Suprapubic skin (tissue), 4 donors: ENCODE data around the gene ACSS1. TPM values are rescaled to one million over a fixed set of nuclear protein-coding genes. Genes with fewer than 3 reads are reported as not detected.

ENCODE experiments used
- DNase-seq, 2 donors: peaks; one replicate each; pipeline ENCODE4 v3.0.0-alpha.2; 2019; ENCODE audit warnings: low spot score in 2 of 2
- H3K27ac ChIP-seq: fragments of 200-600 bp; sonication (generic); one replicate; pipeline ENCODE4 v1.5.1; 2019
- H3K27me3 ChIP-seq: fragments of 200-600 bp; sonication (generic); one replicate; pipeline ENCODE4 v1.5.1; 2019
- H3K36me3 ChIP-seq: fragments of 200-600 bp; sonication (generic); one replicate; pipeline ENCODE4 v1.5.1; 2019
- H3K4me1 ChIP-seq: fragments of 200-600 bp; sonication (generic); one replicate; pipeline ENCODE4 v1.5.1; 2019
- H3K4me3 ChIP-seq: fragments of 200-600 bp; sonication (generic); one replicate; pipeline ENCODE4 v1.5.1; 2019; ENCODE audit warnings: mild to moderate bottlenecking
- H3K9me3 ChIP-seq: fragments of 200-600 bp; sonication (generic); one replicate; pipeline ENCODE4 v1.5.1; 2019
- CTCF ChIP-seq, 2 donors: fragments of 200-600 bp in 1 of 2; fragments of 450-650 bp in 1 of 2; sonication (generic) in 1 of 2; IDR thresholded peaks; one replicate each; pipeline ENCODE4 v1.5.1; 2016 to 2019; ENCODE audit warnings: antibody characterized with exemption in 2 of 2, mild to moderate bottlenecking in 1 of 2, moderate library complexity in 1 of 2
- EP300 ChIP-seq: sonication (generic); formaldehyde crosslinking; IDR thresholded peaks from one replicate; pipeline ENCODE4 v1.6.1; 2017; ENCODE audit warnings: antibody characterized with exemption
- POLR2A ChIP-seq, 2 donors: fragments of 450-650 bp; IDR thresholded peaks; one replicate each; pipeline ENCODE4 v1.6.1; 2017; ENCODE audit warnings: antibody characterized with exemption in 2 of 2, mild to moderate bottlenecking in 2 of 2, moderate library complexity in 2 of 2
- POLR2AphosphoS5 ChIP-seq, 3 donors: sonication (generic); formaldehyde crosslinking; IDR thresholded peaks; one replicate each; pipeline ENCODE4 v1.6.1; 2017; ENCODE audit warnings: antibody characterized with exemption in 3 of 3
- WGBS: methylation state at CpG from one replicate; pipeline ENCODE4 v1.1.5; 2018; 5-methylcytosine and 5-hydroxymethylcytosine counted together
- total RNA-seq, 4 donors: library from RNA; depleted of rRNA; stranded (reverse); fragments of >200 nt; gene quantifications; one replicate each; pipeline ENCODE4 v1.1.0, GENCODE V29; 2016

Gene ACSS1
- total RNA-seq, 4 donors from 2014 or later: 29.0 to 80.0 (median 47.6) TPM

GRCh38 chr20:24994186-24994465, 63.8 kb downstream of the ACSS1 start:
- H3K36me3 ChIP-seq: no peaks in the 10 kb centered on the region
- peaks cover 74% of the 10 kb centered on the region for H3K4me1 ChIP-seq
- no peak overlapping the region for H3K4me3 ChIP-seq
- TF ChIP-seq EP300 (no peak), POLR2A (IDR thresholded peaks at IDR 0.05) (no peak), POLR2AphosphoS5 (IDR thresholded peaks at IDR 0.05) (no peak), CTCF (IDR thresholded peaks at IDR 0.05) (no peak)
- DNase-seq: no peak
- H3K27me3 ChIP-seq: no peaks in the 10 kb centered on the region
- WGBS: 64% methylated on average over 1 of the region's 1 CpG
- H3K9me3 ChIP-seq: no peaks in the 10 kb centered on the region
- H3K27ac ChIP-seq: no peak overlapping the region

- Histone ChIP-seq H3K9me3 (no peaks in the 10 kb centered on the region), H3K36me3 (no peaks in the 10 kb centered on the region), H3K27me3 (no peaks in the 10 kb centered on the region), H3K4me3 (peak overlapping the region; percentile 80), H3K4me1 (peaks cover 69% of the 10 kb centered on the region), H3K27ac (peak overlapping the region; percentile 97)
- DNase-seq: peak in 1 of 2 donors; percentile 62
- TF ChIP-seq POLR2A (IDR thresholded peaks at IDR 0.05) (no peak), CTCF (IDR thresholded peaks at IDR 0.05) (no peak), EP300 (no peak), POLR2AphosphoS5 (IDR thresholded peaks at IDR 0.05) (no peak)
- 26% methylated on average over 9 of the region's 9 CpGs for WGBS
Observed at GRCh38 chr20:24993337-24994185, 64.4 kb downstream of the ACSS1 start.

- H3K27ac ChIP-seq: peak within 1 kb of the TSS; percentile 97
- H3K36me3 ChIP-seq: no peaks in the 10 kb centered on the region
- H3K4me1 ChIP-seq: peaks cover 60% of the 10 kb centered on the region
Observed at GRCh38 chr20:24992487-24993205, 65.3 kb downstream of the ACSS1 start, which contains the start of gene APMAP. TSS of gene APMAP (minus strand) at chr20:24992751. CDS start at chr20:24992688, 63 bp downstream.

GRCh38 chr20:24991897-24992486, 65.9 kb downstream of the ACSS1 start:
- no peak for TF ChIP-seq POLR2A (IDR thresholded peaks at IDR 0.05)
- Histone ChIP-seq H3K36me3 (no peaks in the 10 kb centered on the region), H3K4me1 (peaks cover 55% of the 10 kb centered on the region), H3K27ac (peak overlapping the region; percentile 97), H3K27me3 (no peaks in the 10 kb centered on the region), H3K4me3 (peak overlapping the region; percentile 80), H3K9me3 (no peaks in the 10 kb centered on the region)
- WGBS: 2% methylated on average over 35 of the region's 36 CpGs
- DNase-seq: peak; percentile 71 to 81

More at GRCh38 chr20:24992487-24993205, 65.3 kb downstream of the ACSS1 start, which contains the start of gene APMAP:
- peak within 1 kb of the TSS; percentile 80 for H3K4me3 ChIP-seq
- DNase-seq: peak; percentile 97
- TF ChIP-seq POLR2AphosphoS5 (IDR thresholded peaks at IDR 0.05): peak; percentile 8 to 84 (median 81)
- TF ChIP-seq POLR2A (IDR thresholded peaks at IDR 0.05): peak; percentile 84 to 96
- TF ChIP-seq EP300: no peak
- no peaks in the 10 kb centered on the region for H3K27me3 ChIP-seq
- 0% methylated on average over 10 of the region's 69 CpGs for WGBS
- H3K9me3 ChIP-seq: no peaks in the 10 kb centered on the region

GRCh38 chr20:24990810-24991252, 67.1 kb downstream of the ACSS1 start:
- H3K4me3 ChIP-seq: no peak overlapping the region
- H3K9me3 ChIP-seq: no peaks in the 10 kb centered on the region
- peaks cover 48% of the 10 kb centered on the region for H3K4me1 ChIP-seq
- peak in 1 of 2 donors; percentile 65 for DNase-seq
- WGBS: 92% methylated on average over 2 of the region's 2 CpGs
- TF ChIP-seq EP300: no peak
- TF ChIP-seq POLR2A (IDR thresholded peaks at IDR 0.05): no peak
- TF ChIP-seq POLR2AphosphoS5 (IDR thresholded peaks at IDR 0.05): no peak
- TF ChIP-seq CTCF (IDR thresholded peaks at IDR 0.05): no peak
- H3K36me3 ChIP-seq: no peaks in the 10 kb centered on the region
- H3K27ac ChIP-seq: no peak overlapping the region
- H3K27me3 ChIP-seq: no peaks in the 10 kb centered on the region
